Measurements from ENCODE around the gene KRTAP9-7.

Gene KRTAP9-7

DNA sequence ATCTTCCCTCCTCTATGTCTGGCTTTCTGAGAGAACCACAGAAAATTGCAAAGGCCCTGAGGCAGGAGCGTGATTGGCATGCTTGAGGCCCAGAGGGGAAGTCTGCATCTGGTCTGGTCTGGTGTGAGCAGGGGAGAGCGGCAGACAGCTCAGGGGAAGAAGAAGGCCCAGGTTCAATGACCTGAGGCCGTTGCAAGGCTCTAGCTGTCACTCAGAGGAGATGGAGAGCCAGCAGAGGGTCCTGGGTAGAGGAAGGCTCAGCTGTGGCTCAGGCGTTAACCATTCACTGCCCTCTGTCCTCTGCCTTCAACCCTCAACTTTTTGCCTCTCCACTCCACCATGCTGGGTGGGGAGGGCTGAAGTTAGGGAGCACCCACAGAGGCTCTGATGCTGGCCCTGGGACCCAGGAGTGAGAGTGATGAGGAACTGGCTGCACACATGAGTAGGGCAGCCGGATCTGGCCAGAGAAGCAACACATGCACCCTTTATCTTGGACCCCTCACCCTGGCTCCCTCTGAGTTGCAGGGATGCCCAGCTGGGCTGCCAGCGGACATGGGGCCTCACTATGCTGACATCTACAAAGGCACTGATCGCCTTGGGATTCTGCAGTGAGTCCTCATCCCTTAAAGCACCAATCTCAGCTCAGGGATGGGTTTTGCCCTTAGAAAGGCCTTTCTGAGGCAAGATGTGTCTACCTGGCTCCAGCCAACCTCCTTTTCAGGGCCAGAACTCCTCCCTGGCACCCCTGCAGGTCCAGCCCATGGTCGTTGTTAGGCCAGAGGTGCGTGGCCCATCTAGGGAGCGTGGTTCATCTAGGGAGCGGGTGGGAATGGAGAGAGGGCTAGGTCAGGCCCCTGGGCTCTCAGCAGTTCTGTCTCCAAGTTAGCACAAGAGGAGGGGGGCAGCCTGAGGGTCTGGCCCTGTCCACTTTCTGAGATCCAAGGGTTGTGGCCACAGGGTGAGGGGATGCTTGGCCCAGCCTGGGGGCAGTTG lies 47.7 kb downstream of the KRTAP9-7 start:
- DNase-seq = no peak

GRCh38 chr17:41324180-41325075 lies 48.9 kb downstream of the KRTAP9-7 start:
- DNase-seq = no peak

GRCh38 chr17:41325126-41325525 lies 49.6 kb downstream of the KRTAP9-7 start:
- DNase-seq = no peak

DNA sequence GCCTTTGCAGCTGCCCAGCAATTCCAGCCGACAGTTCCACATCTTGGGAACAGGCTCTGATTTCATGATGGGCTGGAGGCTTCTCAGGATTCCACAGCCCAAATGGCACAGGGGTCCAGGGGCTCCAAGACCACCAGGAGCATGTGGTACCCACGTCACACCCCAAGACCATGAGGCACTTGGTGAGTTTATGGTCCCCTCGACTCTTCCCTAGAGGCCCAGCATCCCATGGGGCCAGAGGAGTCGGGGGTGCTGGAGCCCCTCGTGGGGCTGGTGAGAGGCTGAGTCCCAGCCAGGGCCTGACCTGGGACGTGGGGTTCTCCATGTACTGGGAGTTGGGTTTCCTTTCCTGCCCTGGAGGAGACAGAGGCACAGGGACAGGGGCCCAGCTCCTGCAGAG lies 50.1 kb downstream of the KRTAP9-7 start:
- DNase-seq = no peak

Measured in activated gamma-delta T cell treated with Interleukin-2 at 50 U/mL for 16 hours (primary cell).